Inferior parietal cortex (tissue), 1 donor: ENCODE results near the gene CYB5R4.

Source experiments
- DNase-seq: peaks from one replicate; pipeline ENCODE4 v3.0.0-alpha.2; 2016; ENCODE audit errors: extremely low spot score

CYB5R4 gene

GRCh38 chr6:83859410-83860358 is at the start of gene CYB5R4:
Gene CYB5R4, plus strand, starts transcription at chr6:83859689. Its CDS starts 94 bp downstream, at chr6:83859783.
- DNase-seq, result peak; percentile 96

- no peak for DNase-seq
These were observed 46.9 kb upstream of the CYB5R4 start for GRCh38 chr6:83812595-83812994.

GRCh38 chr6:83815631-83816272 is 43.7 kb upstream of the CYB5R4 start:
- peak; percentile 12 for DNase-seq

GRCh38 chr6:83822629-83823169 is 36.8 kb upstream of the CYB5R4 start:
- no peak for DNase-seq

GRCh38 chr6:83824388-83824801 is 35.1 kb upstream of the CYB5R4 start:
- DNase-seq, result no peak

GRCh38 chr6:83824831-83825230 is 34.7 kb upstream of the CYB5R4 start:
- DNase-seq, result no peak

- no peak for DNase-seq
These were observed 32.4 kb upstream of the CYB5R4 start for GRCh38 chr6:83827050-83827449.

- no peak for DNase-seq
These were observed 20.8 kb upstream of the CYB5R4 start for GRCh38 chr6:83838727-83839126.

GRCh38 chr6:83844170-83844569 is 15.3 kb upstream of the CYB5R4 start:
- DNase-seq, result no peak

GRCh38 chr6:83846291-83846690 is 13.2 kb upstream of the CYB5R4 start:
- no peak for DNase-seq

GRCh38 chr6:83847179-83847578 is 12.3 kb upstream of the CYB5R4 start:
- DNase-seq, result no peak

GRCh38 chr6:83849127-83849526 is 10.4 kb upstream of the CYB5R4 start:
- no peak for DNase-seq

- DNase-seq, result no peak
These were observed 9.9 kb upstream of the CYB5R4 start for GRCh38 chr6:83849610-83850009.

GRCh38 chr6:83852528-83853177 is 6.8 kb upstream of the CYB5R4 start:
- peak; percentile 55 for DNase-seq

- peak; percentile 67 for DNase-seq
These were observed 6.1 kb upstream of the CYB5R4 start, which contains the start of gene RIPPLY2 for GRCh38 chr6:83853178-83854000. Gene RIPPLY2, plus strand, starts transcription at chr6:83853360. Its CDS starts 57 bp downstream, at chr6:83853417.

GRCh38 chr6:83854001-83854501 is 5.4 kb upstream of the CYB5R4 start:
- DNase-seq, result no peak

- no peak for DNase-seq
These were observed 4.7 kb upstream of the CYB5R4 start for GRCh38 chr6:83854766-83855165.

GRCh38 chr6:83860359-83860755 is 868 bp downstream of the CYB5R4 start:
- DNase-seq, result no peak

GRCh38 chr6:83860782-83861495 is 1.4 kb downstream of the CYB5R4 start:
- no peak for DNase-seq

- DNase-seq, result no peak
These were observed 3.4 kb downstream of the CYB5R4 start for GRCh38 chr6:83862776-83863471.
